ENCODE measurements around the gene MARCO. TPM values are rescaled to one million over a fixed set of nuclear protein-coding genes. Genes with fewer than 3 reads are reported as not detected.

Gene MARCO
- total RNA-seq, 2 donors from 2014 or later = not detected

DNA sequence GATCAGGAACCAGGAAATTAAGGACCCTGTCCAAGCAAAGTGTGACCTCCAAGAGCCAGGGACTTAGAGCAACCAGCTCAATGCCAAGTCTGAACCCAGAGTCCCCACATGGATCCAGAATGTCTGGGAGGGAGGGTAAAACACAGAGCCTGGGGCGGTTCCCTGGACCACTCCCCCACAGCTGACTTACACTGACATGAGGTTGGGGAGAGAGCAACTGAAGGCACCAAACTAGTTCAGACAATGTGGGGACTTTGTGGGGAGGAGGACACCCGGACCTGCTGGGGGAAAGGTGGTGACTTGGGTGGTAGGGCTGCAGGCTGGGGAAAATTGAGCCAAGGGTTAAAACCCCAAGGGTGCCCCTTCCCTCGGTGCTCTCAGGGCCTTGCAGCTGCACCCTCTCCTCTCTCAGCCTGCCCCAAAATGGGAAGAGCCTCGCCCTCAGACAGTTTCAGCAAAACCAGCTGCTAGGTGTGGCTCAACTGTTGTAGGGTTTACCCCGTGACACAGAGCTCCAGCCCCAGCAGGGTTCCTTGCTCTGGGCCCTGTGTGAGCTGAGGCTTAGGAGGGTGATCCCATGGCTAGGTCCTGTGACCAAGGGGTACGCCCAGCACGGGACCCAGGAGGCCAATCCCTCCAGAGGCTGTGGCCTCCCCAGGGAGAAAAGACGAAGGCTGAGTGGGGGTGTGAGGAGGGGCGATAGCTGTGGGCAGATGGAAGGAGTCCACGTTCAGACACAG lies 28.6 kb downstream of the MARCO start:
- Mint-ChIP-seq H3K4me1 (peaks cover 25% of the 10 kb centered on the region), H3K27me3 (ENCODE audit: insufficient read depth) (peaks cover 72% of the 10 kb centered on the region), H3K9me3 (no peaks in the 10 kb centered on the region), H3K4me3 (no peak overlapping the region), H3K27ac (no peak overlapping the region), H3K36me3 (ENCODE audit: low read depth) (no peaks in the 10 kb centered on the region)
- Histone ChIP-seq H3K4me3 (ENCODE audit: low read length) (no peak overlapping the region), H3K9ac (ENCODE audit: extremely low read depth, low read length, poor library complexity, severe bottlenecking) (no peak overlapping the region), H3K27ac (ENCODE audit: low read depth, low read length) (no peak overlapping the region), H3K4me1 (ENCODE audit: control insufficient read depth, insufficient read depth, low read length) (peaks cover 16% of the 10 kb centered on the region), H3K9me3 (ENCODE audit: control insufficient read depth, low read length) (no peaks in the 10 kb centered on the region), H3K36me3 (ENCODE audit: control insufficient read depth, insufficient read depth, low read length) (no peaks in the 10 kb centered on the region), H3K27me3 (ENCODE audit: control insufficient read depth, insufficient read depth, low read length, poor library complexity, severe bottlenecking) (peaks cover 38% of the 10 kb centered on the region)
- DNase-seq = no peak
- TF ChIP-seq, protein P1, sequence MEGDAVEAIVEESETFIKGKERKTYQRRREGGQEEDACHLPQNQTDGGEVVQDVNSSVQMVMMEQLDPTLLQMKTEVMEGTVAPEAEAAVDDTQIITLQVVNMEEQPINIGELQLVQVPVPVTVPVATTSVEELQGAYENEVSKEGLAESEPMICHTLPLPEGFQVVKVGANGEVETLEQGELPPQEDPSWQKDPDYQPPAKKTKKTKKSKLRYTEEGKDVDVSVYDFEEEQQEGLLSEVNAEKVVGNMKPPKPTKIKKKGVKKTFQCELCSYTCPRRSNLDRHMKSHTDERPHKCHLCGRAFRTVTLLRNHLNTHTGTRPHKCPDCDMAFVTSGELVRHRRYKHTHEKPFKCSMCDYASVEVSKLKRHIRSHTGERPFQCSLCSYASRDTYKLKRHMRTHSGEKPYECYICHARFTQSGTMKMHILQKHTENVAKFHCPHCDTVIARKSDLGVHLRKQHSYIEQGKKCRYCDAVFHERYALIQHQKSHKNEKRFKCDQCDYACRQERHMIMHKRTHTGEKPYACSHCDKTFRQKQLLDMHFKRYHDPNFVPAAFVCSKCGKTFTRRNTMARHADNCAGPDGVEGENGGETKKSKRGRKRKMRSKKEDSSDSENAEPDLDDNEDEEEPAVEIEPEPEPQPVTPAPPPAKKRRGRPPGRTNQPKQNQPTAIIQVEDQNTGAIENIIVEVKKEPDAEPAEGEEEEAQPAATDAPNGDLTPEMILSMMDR (conservative IDR thresholded peaks at IDR 0.05) = no peak
- 93% methylated on average over 2 to 10 of the region's 10 CpGs for WGBS, 2 experiments (ENCODE audit: insufficient coverage in 1 of 2, insufficient read length in 1 of 2)

DNA sequence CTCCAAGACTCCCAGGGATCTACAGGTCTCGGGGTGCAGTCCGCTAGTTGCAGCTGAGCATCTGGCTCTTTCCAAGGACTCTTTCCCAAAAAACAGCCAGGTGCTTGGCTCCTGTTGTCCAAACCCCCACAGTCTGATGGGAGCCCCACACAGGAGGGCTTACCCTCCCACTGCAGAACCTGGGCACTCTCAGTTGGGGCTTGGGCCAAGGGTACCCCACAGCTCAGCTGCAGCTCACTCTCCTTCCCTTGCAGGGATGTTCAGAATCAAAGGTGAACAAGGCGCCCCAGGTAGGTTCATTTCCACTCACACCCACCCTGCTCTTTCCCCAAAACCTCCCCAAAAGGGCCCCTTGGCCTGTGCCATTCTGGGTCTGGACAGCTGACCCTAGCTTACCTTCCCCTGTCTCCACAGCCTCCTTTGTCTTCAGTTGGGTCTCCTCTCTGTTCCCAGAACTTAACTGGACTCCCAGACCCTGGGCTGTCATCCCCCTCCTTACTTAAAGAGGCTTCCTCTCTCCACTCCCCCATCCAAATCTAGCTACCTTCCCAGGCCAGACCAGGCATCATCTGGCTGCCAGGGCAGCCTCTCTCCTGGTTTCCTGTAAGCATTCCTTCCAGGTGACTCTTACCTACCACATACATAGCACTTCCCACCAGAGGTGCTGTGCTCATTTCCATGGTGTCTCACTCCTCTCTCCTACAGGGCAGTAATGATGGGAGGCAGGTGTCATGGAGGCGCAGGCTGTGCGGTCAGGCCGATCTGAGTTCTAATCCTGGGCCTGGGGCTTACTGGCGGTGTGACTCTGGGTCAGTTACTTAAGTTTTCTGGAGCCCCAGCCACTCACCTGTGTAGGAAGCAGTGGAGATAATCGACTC lies 29.5 kb downstream of the MARCO start:
- H3K9ac ChIP-seq (ENCODE audit: extremely low read depth, low read length, poor library complexity, severe bottlenecking) = no peak overlapping the region
- DNase-seq = peak; percentile 63
- H3K27ac ChIP-seq (ENCODE audit: low read depth, low read length) = no peak overlapping the region
- Mint-ChIP-seq H3K9me3 (peaks cover under 1% of the 10 kb centered on the region), H3K4me3 (no peak overlapping the region), H3K27me3 (ENCODE audit: insufficient read depth) (peaks cover 75% of the 10 kb centered on the region), H3K27ac (no peak overlapping the region), H3K4me1 (peaks cover 25% of the 10 kb centered on the region), H3K36me3 (ENCODE audit: low read depth) (no peaks in the 10 kb centered on the region)
- peaks cover 16% of the 10 kb centered on the region for H3K4me1 ChIP-seq (ENCODE audit: control insufficient read depth, insufficient read depth, low read length)
- TF ChIP-seq, protein P1 (conservative IDR thresholded peaks at IDR 0.05) = peak; percentile 27
- H3K27me3 ChIP-seq (ENCODE audit: control insufficient read depth, insufficient read depth, low read length, poor library complexity, severe bottlenecking) = peaks cover 47% of the 10 kb centered on the region
- H3K9me3 ChIP-seq (ENCODE audit: control insufficient read depth, low read length) = peaks cover 4% of the 10 kb centered on the region
- no peak overlapping the region for H3K4me3 ChIP-seq (ENCODE audit: low read length)
- no peaks in the 10 kb centered on the region for H3K36me3 ChIP-seq (ENCODE audit: control insufficient read depth, insufficient read depth, low read length)
- WGBS, 2 experiments (ENCODE audit: insufficient coverage in 1 of 2, insufficient read length in 1 of 2) = 87 to 92% methylated on average over 4 to 8 of the region's 8 CpGs

DNA sequence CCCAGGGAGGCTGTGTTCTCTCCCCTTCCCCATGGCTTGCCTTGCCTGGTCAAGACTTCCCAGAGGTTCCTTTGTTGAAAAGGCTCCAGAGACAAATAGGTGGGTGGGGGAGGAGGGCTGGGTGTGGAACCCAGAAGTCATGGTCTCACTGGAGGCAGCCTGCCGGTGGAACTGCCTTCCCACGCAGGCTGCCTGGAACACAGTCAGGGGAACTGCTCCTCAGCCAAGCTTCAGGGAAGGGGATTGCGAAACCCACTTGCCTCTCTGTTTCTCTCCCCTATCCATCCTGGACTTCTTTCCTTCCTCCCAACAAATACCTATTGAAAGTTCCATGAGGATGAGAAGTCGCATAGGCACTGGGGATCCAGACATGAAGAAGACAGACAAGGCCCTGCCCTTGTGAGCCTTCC lies 31.6 kb downstream of the MARCO start:
- peaks cover 5% of the 10 kb centered on the region for H3K4me1 ChIP-seq (ENCODE audit: control insufficient read depth, insufficient read depth, low read length)
- no peak overlapping the region for H3K27ac ChIP-seq (ENCODE audit: low read depth, low read length)
- H3K9me3 Mint-ChIP-seq = peaks cover 8% of the 10 kb centered on the region
- no peaks in the 10 kb centered on the region for H3K36me3 Mint-ChIP-seq (ENCODE audit: low read depth)
- peaks cover 53% of the 10 kb centered on the region for H3K27me3 ChIP-seq (ENCODE audit: control insufficient read depth, insufficient read depth, low read length, poor library complexity, severe bottlenecking)
- TF ChIP-seq, protein P1 (conservative IDR thresholded peaks at IDR 0.05) = no peak
- H3K27me3 Mint-ChIP-seq (ENCODE audit: insufficient read depth) = peaks cover 87% of the 10 kb centered on the region
- peaks cover 7% of the 10 kb centered on the region for H3K4me1 Mint-ChIP-seq
- no peak overlapping the region for H3K27ac Mint-ChIP-seq
- no peak for DNase-seq
- H3K4me3 Mint-ChIP-seq = no peak overlapping the region
- no peak overlapping the region for H3K4me3 ChIP-seq (ENCODE audit: low read length)
- H3K9ac ChIP-seq (ENCODE audit: extremely low read depth, low read length, poor library complexity, severe bottlenecking) = no peak overlapping the region
- H3K9me3 ChIP-seq (ENCODE audit: control insufficient read depth, low read length) = peaks cover 11% of the 10 kb centered on the region
- WGBS, 2 experiments (ENCODE audit: insufficient coverage in 1 of 2, insufficient read length in 1 of 2) = 75 to 89% methylated on average over 4 of the region's 4 CpGs
- no peaks in the 10 kb centered on the region for H3K36me3 ChIP-seq (ENCODE audit: control insufficient read depth, insufficient read depth, low read length)

Measured in endodermal cell (in vitro differentiated cells).